Measurements from ENCODE around the gene LCN15.
"Not testable (repeated sequence)": the region's sequence is repeated elsewhere in the genome, so short reads cannot be mapped to it uniquely, and the experiment has no call there.

LCN15 gene

DNA sequence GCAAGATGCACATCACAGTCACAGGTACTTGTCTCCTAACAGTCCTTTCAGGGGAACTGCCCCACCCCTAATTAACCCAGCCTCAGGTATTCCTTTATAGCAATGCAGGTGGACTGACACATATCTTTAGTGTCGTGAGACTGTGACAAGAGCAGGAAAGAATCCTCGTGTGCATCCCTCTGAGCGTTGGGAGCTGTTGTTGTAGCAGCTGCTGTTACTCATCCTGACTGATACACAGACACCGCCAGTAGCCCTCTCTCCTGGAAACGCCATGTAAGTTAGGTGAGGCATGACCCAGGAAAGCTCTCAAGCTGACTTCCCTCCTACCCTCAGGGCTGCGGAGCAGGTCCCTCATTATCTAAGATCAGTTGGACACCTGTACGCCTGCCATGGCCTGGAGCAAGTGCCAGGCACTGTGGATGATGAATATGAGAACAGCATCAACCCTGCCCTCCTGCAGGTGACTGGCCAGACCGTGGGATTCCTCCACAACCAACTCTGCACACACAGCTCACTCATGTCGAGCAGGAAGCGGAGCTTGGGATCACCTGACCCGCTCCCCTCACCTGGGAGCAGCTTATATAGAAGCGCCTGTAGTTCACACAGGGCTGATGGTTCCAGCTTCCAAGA, 10.2 kb upstream of the LCN15 start:
- Mint-ChIP-seq H3K36me3 (ENCODE audit: low read depth) (peaks cover 6% of the 10 kb centered on the region), H3K27me3 (peaks cover 33% of the 10 kb centered on the region)

DNA sequence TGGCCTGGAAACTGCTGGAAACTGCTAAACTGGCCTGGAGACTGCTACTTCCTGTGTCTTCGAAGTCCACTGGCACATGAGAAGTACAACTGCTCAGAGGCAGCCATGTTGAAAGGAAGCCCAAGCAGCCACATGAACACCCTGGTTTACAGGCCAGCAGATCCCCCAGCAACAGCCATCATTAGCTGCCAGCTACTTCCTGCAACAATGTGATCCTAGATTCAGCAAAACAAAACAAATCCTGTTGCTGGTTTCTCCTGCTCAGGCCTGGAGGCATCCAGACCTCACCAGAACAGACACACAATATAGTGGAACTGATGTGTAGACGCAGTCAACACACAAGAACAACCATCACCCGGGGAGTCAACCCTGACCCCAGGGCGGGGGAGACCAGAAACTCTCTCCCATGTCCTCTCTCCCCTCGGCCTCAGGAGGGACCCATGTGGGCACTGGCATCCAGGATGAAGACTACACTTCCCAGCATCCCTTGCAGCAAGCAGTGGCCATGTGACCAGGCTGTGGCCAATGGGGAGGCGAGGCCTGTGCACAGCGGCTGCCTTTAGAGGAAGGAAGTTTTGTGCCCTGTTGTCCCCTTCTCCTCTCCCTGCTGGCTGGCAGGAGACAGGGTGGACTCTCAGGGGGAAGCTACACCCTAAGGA, 9.2 kb upstream of the LCN15 start:
- peak overlapping the region; percentile 28 for H3K27ac Mint-ChIP-seq
- intact Hi-C loops (cut with micrococcal nuclease), result no loop called here
- no peak overlapping the region for H3K4me3 Mint-ChIP-seq
- peaks cover 29% of the 10 kb centered on the region for H3K27me3 Mint-ChIP-seq
- H3K36me3 Mint-ChIP-seq (ENCODE audit: low read depth), result peaks cover 6% of the 10 kb centered on the region
- H3K9me3 Mint-ChIP-seq, result peaks cover 10% of the 10 kb centered on the region
- peaks cover 11% of the 10 kb centered on the region for H3K4me1 Mint-ChIP-seq (ENCODE audit: low read depth)

More for the DNA sequence above, 10.2 kb upstream of the LCN15 start:
- peaks cover 11% of the 10 kb centered on the region for H3K4me1 Mint-ChIP-seq (ENCODE audit: low read depth)
- no peak overlapping the region for H3K4me3 Mint-ChIP-seq
- intact Hi-C loops (cut with micrococcal nuclease), result no loop called here
- peaks cover 10% of the 10 kb centered on the region for H3K9me3 Mint-ChIP-seq
- no peak overlapping the region for H3K27ac Mint-ChIP-seq

DNA sequence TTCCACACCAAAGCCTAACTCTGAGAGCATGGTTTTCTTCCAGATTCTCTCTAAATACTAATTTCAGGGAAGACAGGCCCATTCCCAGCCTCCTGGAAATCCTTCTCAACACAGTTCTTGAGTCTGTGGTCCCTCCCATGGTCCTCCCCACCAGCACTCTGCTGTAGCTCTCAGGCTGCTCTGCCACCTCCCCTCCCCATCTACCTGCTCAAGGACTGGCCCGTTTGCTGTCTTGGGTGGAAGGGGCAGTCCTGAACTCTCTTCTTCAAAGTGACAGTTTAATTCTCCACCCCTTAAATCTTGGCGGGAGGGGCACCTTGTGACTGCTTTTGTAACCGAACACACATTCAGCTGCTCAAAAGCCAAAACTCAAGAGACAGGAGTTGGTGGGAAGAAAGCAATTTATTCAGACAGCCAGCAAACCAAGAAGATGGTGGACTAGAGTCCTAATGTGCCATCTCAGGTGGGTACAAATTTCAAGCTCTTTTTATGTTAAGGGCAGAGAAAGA, 7.6 kb upstream of the LCN15 start:
- H3K4me1 Mint-ChIP-seq (ENCODE audit: low read depth), result peaks cover 11% of the 10 kb centered on the region
- H3K4me3 Mint-ChIP-seq, result no peak overlapping the region
- H3K9me3 Mint-ChIP-seq, result peaks cover 10% of the 10 kb centered on the region
- H3K27me3 Mint-ChIP-seq, result peaks cover 31% of the 10 kb centered on the region
- intact Hi-C loops (cut with micrococcal nuclease), result no loop called here
- H3K27ac Mint-ChIP-seq, result no peak overlapping the region
- H3K36me3 Mint-ChIP-seq (ENCODE audit: low read depth), result peaks cover 6% of the 10 kb centered on the region

DNA sequence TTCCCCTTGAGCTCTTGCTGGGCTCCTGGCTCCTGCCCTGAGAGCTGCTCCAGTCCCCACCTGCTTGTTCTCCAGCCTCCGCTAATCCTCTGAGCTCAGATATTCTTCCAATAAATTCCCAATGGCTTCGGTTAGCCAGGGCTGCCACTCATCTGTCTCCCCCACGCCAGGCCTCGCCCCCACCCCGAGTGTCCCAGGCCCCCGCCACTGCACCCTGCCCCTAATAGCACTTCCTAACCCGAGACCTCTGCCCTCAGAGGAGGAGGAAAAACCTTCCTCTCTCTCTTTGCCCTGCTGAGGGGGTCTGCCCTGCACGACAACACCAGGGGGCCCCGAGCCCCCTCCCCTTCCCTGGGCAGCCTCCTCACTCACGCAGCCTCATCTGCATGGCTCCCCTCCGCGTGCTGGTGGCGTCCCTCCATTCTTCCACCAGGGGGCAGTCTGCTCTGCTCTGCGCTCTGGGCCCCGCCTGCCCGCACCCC, 5.4 kb upstream of the LCN15 start:
- H3K27me3 Mint-ChIP-seq, result peaks cover 36% of the 10 kb centered on the region
- peaks cover 10% of the 10 kb centered on the region for H3K9me3 Mint-ChIP-seq
- H3K4me3 Mint-ChIP-seq, result no peak overlapping the region

DNA sequence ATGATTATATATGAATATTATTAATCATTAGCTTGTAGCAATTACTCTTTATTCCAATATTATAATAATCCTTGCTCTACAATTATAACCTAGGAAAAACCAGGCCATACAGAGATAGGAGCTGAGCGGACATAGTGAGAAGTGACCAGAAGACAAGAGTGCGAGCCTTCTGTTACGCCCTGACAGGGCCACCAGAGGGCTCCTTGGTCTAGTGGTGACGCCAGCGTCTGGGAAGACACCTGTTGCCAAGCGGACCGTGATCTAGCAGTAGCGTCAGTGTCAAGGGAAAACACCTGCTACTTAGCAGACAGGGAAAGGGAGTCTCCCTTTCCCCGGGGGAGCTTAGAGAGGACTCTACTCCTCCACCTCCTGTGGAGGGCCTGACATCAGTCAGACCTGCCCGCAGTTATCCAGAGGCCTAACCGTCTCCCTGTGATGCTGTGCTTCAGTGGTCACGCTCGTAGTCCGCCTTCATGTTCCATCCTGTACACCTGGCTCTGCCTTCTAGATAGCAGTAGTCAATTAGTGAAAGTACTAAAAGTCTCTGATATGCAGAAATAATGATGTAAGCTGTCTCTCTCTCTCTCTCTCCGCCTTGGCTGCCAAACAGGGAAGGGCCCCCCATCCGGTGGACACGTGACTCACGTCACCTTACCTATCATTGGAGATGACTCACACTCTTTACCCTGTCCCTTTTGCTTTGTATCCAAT, 2.2 kb upstream of the LCN15 start:
- H3K36me3 Mint-ChIP-seq (ENCODE audit: low read depth); H3K9me3 Mint-ChIP-seq; intact Hi-C loops (cut with micrococcal nuclease); H3K27ac Mint-ChIP-seq; H3K4me1 Mint-ChIP-seq (ENCODE audit: low read depth); H3K4me3 Mint-ChIP-seq: not testable (repeated sequence)
- peaks cover 44% of the 10 kb centered on the region for H3K27me3 Mint-ChIP-seq

More for the DNA sequence above, 5.4 kb upstream of the LCN15 start:
- Mint-ChIP-seq H3K36me3 (ENCODE audit: low read depth) (peaks cover 6% of the 10 kb centered on the region), H3K4me1 (ENCODE audit: low read depth) (peaks cover 11% of the 10 kb centered on the region), H3K27ac (no peak overlapping the region)
- intact Hi-C loops (cut with micrococcal nuclease), result no loop called here

DNA sequence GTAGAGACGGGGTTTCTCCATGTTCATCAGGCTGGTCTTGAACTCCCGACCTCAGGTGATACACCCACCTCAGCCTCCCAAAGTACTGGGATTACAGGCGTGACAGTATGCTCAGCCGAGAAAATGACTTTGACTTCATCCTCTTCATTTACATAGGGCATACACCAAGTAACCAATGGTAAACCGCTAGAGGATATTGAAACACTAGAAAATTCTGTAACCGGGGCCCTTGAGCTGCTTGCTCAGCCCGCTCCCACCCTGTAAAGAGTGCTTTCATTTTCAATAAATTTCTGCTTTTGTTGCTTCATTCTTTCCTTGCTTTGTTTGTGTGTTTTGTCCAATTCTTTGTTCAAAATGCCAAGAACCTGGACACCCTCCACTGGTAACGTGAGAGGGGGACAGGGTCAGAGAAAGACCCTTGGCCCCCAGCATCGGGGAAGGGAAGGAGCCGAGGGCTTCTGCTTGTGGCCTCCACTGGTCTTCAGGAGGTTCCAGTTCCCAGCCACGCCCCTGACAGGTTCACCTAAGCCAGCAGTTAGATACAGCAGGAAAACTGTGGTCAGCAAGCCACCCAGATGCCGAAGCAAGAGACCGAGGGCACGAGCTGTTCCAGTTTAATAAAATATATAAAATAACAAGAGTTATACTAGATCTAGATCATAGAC, 1.6 kb upstream of the LCN15 start:
- peaks cover 41% of the 10 kb centered on the region for H3K27me3 Mint-ChIP-seq
- intact Hi-C loops (cut with micrococcal nuclease); H3K9me3 Mint-ChIP-seq; H3K27ac Mint-ChIP-seq; H3K36me3 Mint-ChIP-seq (ENCODE audit: low read depth); H3K4me1 Mint-ChIP-seq (ENCODE audit: low read depth); H3K4me3 Mint-ChIP-seq: not testable (repeated sequence)

DNA sequence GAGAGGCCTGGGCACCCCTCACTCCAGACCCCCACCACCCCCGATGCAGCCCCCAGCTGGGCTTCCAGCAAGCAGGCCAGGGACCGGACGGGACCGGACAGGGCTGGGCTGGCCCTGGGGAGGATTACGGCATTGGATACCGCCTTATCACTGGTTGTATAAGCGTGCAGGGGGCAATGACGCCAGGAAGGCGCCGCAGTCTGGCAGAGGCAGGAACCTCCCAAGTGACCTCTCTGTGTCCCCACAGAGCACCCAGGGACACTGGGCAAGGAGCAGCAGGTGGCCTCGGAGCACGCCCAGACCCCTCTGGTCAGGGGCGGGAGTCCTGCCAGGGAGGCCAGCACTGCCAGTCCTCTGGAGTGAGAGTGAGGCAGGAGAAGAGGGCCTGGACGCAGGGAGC, 723 bp upstream of the LCN15 start:
- H3K4me1 Mint-ChIP-seq (ENCODE audit: low read depth), result peaks cover 5% of the 10 kb centered on the region
- H3K36me3 Mint-ChIP-seq (ENCODE audit: low read depth), result no peaks in the 10 kb centered on the region
- H3K27ac Mint-ChIP-seq, result no peak overlapping the region
- no peak overlapping the region for H3K4me3 Mint-ChIP-seq
- H3K27me3 Mint-ChIP-seq, result peaks cover 41% of the 10 kb centered on the region
- H3K9me3 Mint-ChIP-seq, result no peaks in the 10 kb centered on the region
- intact Hi-C loops (cut with micrococcal nuclease), result no loop called here

DNA sequence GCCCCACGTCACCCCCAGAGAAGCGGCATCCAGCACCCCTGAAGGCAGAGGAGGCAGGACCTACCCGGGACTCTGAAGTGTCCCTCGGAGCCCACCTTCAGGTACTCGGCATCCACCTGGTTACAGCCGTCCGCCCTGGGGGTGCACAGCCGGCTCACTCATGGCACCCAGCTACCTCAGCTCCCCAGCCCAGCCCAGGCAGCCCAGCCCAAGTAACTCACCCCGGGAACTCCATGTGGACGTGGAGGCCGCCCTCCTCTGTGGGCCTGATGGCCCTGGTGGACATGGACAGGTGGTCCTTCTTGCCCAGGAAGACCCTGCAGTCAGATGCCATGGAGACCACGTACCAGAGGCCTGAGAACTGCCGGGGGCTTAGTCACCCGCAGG, 676 bp downstream of the LCN15 start:
- Mint-ChIP-seq H3K4me3 (no peak overlapping the region), H3K27me3 (peaks cover 40% of the 10 kb centered on the region), H3K36me3 (ENCODE audit: low read depth) (no peaks in the 10 kb centered on the region), H3K27ac (no peak overlapping the region), H3K4me1 (ENCODE audit: low read depth) (no peaks in the 10 kb centered on the region), H3K9me3 (no peaks in the 10 kb centered on the region)
- intact Hi-C loops (cut with micrococcal nuclease), result no loop called here

DNA sequence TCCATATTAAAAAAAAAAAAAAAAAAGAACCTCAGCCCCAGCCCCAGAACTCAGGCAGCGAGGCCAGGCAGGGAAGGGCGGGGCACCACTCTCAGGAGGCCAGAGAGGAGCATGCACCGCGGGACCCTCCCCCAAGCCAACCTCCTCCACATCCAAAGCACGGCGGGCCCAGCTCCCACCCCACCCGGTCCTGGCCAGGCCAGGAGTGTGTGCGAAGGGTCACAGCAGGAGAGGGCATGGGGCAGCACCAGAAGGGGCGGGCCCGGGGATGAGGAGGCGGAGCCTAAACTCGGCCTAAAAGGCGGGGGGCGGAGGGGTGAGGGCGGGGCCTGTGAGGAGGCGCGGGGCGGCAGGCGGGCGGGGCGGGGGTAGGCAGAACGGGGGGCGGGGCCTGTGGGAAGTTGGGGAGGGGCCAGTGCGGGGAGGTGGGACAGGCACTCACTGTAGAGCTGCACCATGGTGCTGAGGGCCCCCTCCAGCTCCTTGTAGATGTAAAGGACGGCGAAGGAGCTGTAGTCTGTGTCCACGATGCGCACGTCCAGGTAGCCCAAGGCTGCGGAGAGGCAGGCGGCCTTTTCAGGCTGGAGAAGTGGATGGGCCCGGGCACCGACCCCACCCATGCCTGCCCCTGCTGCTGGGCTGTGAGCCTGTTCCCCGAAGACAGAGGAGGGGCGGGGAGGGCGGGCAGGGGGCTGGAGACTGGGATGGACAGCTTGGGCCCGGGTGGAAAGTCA, 1.2 kb downstream of the LCN15 start:
- intact Hi-C loops (cut with micrococcal nuclease), result no loop called here
- peaks cover 36% of the 10 kb centered on the region for H3K27me3 Mint-ChIP-seq
- no peak overlapping the region for H3K4me3 Mint-ChIP-seq
- no peaks in the 10 kb centered on the region for H3K9me3 Mint-ChIP-seq
- no peak overlapping the region for H3K27ac Mint-ChIP-seq
- no peaks in the 10 kb centered on the region for H3K4me1 Mint-ChIP-seq (ENCODE audit: low read depth)
- H3K36me3 Mint-ChIP-seq (ENCODE audit: low read depth), result no peaks in the 10 kb centered on the region

DNA sequence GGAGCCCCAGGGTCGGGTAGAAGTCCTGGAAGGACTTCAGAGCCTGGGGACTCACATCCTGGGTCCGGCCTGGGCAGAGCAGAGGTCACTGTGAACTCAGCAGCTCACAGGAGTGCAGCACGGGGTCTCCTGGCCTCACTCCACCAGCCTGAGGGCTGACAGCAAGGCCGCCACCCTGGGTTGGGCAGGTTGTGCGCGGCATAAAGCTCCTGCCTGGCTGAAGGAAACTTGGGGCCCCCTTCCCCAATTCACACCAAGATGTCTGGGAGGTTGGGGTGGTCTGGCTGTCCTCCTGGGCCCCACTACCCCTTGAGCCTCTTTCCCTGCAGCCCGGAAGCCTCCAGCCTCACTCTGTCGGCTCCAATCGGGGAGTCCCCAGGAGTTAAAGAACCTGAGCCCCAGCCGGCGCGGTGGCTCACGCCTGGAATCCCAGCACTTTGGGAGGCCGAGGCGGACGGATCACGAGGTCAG, 2.1 kb downstream of the LCN15 start:
- intact Hi-C loops (cut with micrococcal nuclease), result no loop called here
- Mint-ChIP-seq H3K4me1 (ENCODE audit: low read depth) (no peaks in the 10 kb centered on the region), H3K4me3 (no peak overlapping the region), H3K9me3 (no peaks in the 10 kb centered on the region), H3K27me3 (peaks cover 30% of the 10 kb centered on the region), H3K27ac (no peak overlapping the region), H3K36me3 (ENCODE audit: low read depth) (no peaks in the 10 kb centered on the region)

DNA sequence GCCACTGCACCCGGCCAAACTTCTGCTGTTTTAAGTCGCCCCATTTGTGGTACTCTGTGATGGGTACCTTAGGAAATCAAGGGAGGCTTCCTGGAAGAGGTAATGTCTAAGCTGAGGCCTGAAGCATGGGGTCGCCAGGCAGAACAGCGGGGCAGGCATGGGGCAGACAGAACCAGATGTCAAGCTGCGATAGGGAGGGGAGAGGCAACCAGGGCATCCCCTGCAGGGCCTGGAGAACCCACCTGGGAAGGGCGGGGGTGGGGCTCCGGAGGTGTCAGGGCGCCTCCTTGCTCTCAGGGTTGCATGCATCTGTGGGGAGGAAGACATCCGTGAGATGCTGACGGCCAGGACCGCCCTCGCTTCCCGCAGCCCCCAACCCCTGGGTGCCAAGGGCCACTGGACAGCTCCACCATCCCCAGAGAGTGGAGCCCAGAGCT, 2.8 kb downstream of the LCN15 start:
- no peak overlapping the region for H3K4me3 Mint-ChIP-seq
- intact Hi-C loops (cut with micrococcal nuclease), result no loop called here
- no peaks in the 10 kb centered on the region for H3K36me3 Mint-ChIP-seq (ENCODE audit: low read depth)
- H3K9me3 Mint-ChIP-seq, result peaks cover 2% of the 10 kb centered on the region
- H3K27ac Mint-ChIP-seq, result no peak overlapping the region
- no peaks in the 10 kb centered on the region for H3K4me1 Mint-ChIP-seq (ENCODE audit: low read depth)
- H3K27me3 Mint-ChIP-seq, result peaks cover 27% of the 10 kb centered on the region

DNA sequence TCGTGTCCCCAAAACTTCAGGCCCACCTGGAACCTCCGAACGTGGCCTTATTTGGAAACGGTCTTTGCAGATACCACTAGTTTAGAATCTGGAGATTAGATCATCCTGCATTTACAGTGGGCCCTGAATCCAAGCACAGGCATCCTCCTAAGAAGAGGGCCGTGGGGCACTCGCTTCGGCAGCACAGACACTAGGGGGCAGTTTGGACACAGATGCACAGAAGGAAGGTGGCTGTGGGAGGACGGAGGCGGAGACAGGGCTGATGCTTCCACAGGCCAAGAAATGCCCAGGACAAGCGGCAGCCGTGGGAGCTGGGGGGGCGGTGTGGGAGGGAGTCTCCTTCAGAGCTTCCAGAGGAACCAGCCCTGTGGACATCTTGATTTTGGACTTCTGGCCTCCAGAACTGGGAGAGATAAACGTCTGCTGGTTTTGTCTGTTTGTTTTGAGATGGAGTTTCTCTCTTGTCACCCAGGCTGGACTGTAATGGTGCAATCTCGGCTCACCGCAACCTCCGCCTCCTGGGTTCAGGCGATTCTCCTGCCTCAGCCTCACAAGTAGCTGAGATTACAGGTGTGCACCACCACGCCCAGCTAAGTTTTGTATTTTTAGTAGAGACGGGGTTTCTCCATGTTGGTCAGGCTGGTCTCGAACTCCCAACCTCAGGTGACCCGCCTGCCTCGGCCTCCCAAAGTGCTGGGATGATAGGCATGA, 3.3 kb downstream of the LCN15 start:
- peaks cover 25% of the 10 kb centered on the region for H3K27me3 Mint-ChIP-seq
- intact Hi-C loops (cut with micrococcal nuclease); H3K36me3 Mint-ChIP-seq (ENCODE audit: low read depth); H3K9me3 Mint-ChIP-seq; H3K4me3 Mint-ChIP-seq; H3K4me1 Mint-ChIP-seq (ENCODE audit: low read depth); H3K27ac Mint-ChIP-seq: not testable (repeated sequence)

DNA sequence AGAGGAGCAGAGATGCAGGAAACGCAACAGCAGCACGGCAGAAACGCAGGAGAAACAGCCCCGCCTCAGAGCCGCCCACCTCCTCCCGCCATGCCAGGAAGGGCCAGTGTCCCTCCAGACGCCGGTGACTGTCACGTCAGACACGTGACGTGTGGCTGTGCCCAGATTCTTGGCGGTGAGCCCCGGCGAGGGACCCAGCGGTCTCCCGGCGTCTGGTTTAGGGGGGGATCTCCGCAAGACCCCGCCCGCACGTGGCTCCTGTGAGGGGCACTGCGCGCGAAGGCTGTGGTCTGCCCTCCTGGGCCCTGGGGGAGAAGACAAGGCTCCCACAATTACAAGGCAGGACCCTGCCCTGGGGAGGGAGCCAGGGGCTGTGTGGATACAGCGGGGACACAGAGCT, 3.9 kb downstream of the LCN15 start:
- Mint-ChIP-seq H3K36me3 (ENCODE audit: low read depth) (peaks cover 8% of the 10 kb centered on the region), H3K4me1 (ENCODE audit: low read depth) (no peaks in the 10 kb centered on the region), H3K27ac (no peak overlapping the region)

More for the DNA sequence above, 3.9 kb downstream of the LCN15 start:
- intact Hi-C loops (cut with micrococcal nuclease), result no loop called here
- Mint-ChIP-seq H3K27me3 (peaks cover 27% of the 10 kb centered on the region), H3K9me3 (peaks cover 13% of the 10 kb centered on the region), H3K4me3 (no peak overlapping the region)
